ENCODE results near the gene PKN1. TPM values are rescaled to one million over a fixed set of nuclear protein-coding genes. Genes with fewer than 3 reads are reported as not detected.
A peak's percentile ranks its signal among the peaks of the same experiment; 100 is the strongest.

Gene PKN1
- total and polyA plus RNA-seq, 7 experiments from 2014 or later: 47.2 to 211 (median 198) TPM

DNA sequence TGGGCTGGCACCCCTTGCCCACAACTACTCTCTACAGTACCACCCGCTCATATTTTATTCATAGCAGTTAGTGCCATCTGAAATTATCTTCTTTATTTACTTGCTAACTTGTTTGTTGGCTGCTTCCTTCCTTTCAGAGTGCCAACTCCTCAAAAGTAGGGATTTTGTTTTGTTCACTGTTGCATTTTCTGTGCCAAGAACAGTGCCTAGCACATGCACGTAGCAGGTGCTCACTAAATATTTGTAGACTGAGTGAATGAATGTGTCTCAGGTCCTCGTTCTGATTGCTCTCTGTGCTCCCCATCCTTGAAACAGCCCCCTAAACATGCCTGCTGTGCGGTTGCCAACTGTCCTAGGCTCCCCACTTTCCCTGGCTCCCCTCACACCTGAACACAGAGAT, 61.3 kb downstream of the PKN1 start:
- POLR2A ChIA-PET: interaction anchor here (4.0 to 34.0 kb wide), 2 partner anchors 11 to 37 kb away, joined by 58 to 1101 read pairs; partner anchors contain the start of genes DNAJB1 and TECR
- no peak overlapping the region for H3K4me3 ChIP-seq (ENCODE audit: low read length)
- H3K27ac Mint-ChIP-seq: peak overlapping the region; percentile 25 to 93 (median 82)
- peaks cover 12 to 14% of the 10 kb centered on the region in 2 donors for H3K4me1 ChIP-seq (ENCODE audit: control insufficient read depth in 2 of 2, insufficient read depth in 2 of 2, low read length in 2 of 2)
- H3K9me3 Mint-ChIP-seq: no peaks in the 10 kb centered on the region
- no peaks in the 10 kb centered on the region for H3K27me3 ChIP-seq (ENCODE audit: control insufficient read depth in 2 of 2, insufficient read depth in 2 of 2, low read length in 2 of 2)
- intact Hi-C loops (cut with micrococcal nuclease): no loop called here
- H3K4me1 Mint-ChIP-seq: peaks cover 5 to 35% (median 28%) of the 10 kb centered on the region in 7 donors
- peaks cover 0 to 16% (median 15%) of the 10 kb centered on the region in 5 donors for H3K36me3 Mint-ChIP-seq
- DNase-seq: no peak
- no peaks in the 10 kb centered on the region for H3K9me3 ChIP-seq (ENCODE audit: control insufficient read depth in 2 of 3, low read length in 3 of 3)
- H3K36me3 ChIP-seq (ENCODE audit: control insufficient read depth in 2 of 3, insufficient read depth in 3 of 3, low read length in 3 of 3): peaks cover 0 to 10% (median 0%) of the 10 kb centered on the region in 3 experiments
- CTCF ChIA-PET: interaction anchor here (3.2 kb wide), 1 partner anchor 13 kb away, joined by 16 read pairs; no protein-coding TSS in a partner anchor
- H3K27me3 Mint-ChIP-seq: no peaks in the 10 kb centered on the region
- H3K27ac ChIP-seq (ENCODE audit: low read depth, low read length): peak overlapping the region; percentile 53
- H3K4me3 Mint-ChIP-seq: peak overlapping the region; percentile 74 to 91 (median 88)
- no peak for ATAC-seq

DNA sequence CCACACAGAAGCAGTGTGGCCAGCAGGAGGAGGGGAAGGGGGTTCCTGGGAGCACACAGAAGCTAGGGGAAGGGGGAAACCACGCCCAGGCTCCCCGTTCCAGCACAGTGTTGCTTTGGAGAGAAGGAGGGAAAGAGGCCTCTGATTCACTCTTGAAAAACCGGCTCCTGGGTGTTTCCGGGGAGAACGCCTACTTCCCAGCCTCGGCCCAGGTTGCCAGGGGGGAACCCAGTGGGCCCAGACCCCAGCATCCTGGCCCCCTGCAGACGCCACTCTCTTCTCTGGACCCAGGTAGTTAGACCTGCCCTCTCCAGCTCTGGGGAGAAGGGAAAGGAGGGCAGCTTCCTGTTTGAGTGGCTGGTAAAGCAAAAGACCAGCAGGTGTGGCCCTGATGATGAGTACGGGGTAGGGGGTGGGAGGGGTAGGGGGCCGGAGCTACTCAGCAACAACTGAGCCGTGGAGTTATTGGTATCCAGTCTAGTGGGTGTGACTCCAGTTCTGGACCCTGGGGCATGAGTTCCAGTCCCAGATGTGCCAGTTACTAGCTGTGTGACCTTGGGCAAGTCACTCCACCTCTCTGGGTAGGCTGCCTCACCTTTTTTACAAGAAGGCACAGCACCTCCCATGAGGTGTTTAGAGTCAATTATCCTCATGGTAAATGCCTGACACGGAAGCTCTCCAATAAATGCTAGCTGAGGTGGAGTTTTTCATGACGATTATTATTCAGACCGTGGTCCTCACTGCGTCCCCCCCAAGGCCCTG, 62.0 kb downstream of the PKN1 start:
- ATAC-seq: no peak
- Mint-ChIP-seq H3K9me3 (no peaks in the 10 kb centered on the region), H3K4me3 (peak overlapping the region; percentile 74 to 91 (median 88)), H3K4me1 (peaks cover 5 to 35% (median 28%) of the 10 kb centered on the region in 7 donors), H3K27me3 (no peaks in the 10 kb centered on the region), H3K36me3 (peaks cover 0 to 12% (median 10%) of the 10 kb centered on the region in 5 donors), H3K27ac (peak overlapping the region; percentile 76 to 93 (median 84))
- peak overlapping the region; percentile 60 for H3K4me3 ChIP-seq (ENCODE audit: low read length)
- peaks cover 12 to 14% of the 10 kb centered on the region in 2 donors for H3K4me1 ChIP-seq (ENCODE audit: control insufficient read depth in 2 of 2, insufficient read depth in 2 of 2, low read length in 2 of 2)
- CTCF ChIA-PET: interaction anchor here (0.5 to 3.2 kb wide), 6 partner anchors 8 to 382 kb away, joined by 3 to 16 read pairs (median 4); no protein-coding TSS in a partner anchor
- H3K9me3 ChIP-seq (ENCODE audit: control insufficient read depth in 2 of 3, low read length in 3 of 3): no peaks in the 10 kb centered on the region
- POLR2A ChIA-PET: interaction anchor here (0.6 to 34.0 kb wide), 13 partner anchors 11 to 194 kb away, joined by 3 to 1101 read pairs (median 3); partner anchors contain the start of genes ADGRE5, DNAJB1 and TECR
- peaks cover 0 to 5% (median 0%) of the 10 kb centered on the region in 3 experiments for H3K36me3 ChIP-seq (ENCODE audit: control insufficient read depth in 2 of 3, insufficient read depth in 3 of 3, low read length in 3 of 3)
- peak overlapping the region; percentile 80 for H3K27ac ChIP-seq (ENCODE audit: low read depth, low read length)
- intact Hi-C loops (cut with micrococcal nuclease): no loop called here
- DNase-seq: no peak
- H3K27me3 ChIP-seq (ENCODE audit: control insufficient read depth in 2 of 2, insufficient read depth in 2 of 2, low read length in 2 of 2): no peaks in the 10 kb centered on the region

DNA sequence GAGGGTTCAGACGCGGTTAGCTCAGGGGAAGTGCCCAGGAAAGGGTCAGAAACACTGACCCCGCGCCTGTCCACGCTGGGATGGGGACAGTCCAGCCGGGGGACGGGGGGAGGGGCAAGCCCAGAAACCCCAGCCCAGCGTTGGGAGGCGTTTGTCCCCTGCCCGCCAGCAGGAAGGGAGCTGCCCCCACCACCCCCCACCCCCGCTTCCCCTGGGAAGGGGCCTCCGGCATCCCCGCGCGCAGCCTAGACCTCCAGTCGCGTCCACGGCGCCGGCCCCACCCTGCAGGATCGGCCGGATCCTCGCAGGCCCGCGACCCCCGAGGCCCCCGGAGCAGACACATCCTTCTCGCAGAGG, 62.5 kb downstream of the PKN1 start:
- CTCF ChIA-PET: interaction anchor here (0.5 to 3.2 kb wide), 7 partner anchors 8 to 383 kb away, joined by 3 to 16 read pairs (median 5); no protein-coding TSS in a partner anchor

DNA sequence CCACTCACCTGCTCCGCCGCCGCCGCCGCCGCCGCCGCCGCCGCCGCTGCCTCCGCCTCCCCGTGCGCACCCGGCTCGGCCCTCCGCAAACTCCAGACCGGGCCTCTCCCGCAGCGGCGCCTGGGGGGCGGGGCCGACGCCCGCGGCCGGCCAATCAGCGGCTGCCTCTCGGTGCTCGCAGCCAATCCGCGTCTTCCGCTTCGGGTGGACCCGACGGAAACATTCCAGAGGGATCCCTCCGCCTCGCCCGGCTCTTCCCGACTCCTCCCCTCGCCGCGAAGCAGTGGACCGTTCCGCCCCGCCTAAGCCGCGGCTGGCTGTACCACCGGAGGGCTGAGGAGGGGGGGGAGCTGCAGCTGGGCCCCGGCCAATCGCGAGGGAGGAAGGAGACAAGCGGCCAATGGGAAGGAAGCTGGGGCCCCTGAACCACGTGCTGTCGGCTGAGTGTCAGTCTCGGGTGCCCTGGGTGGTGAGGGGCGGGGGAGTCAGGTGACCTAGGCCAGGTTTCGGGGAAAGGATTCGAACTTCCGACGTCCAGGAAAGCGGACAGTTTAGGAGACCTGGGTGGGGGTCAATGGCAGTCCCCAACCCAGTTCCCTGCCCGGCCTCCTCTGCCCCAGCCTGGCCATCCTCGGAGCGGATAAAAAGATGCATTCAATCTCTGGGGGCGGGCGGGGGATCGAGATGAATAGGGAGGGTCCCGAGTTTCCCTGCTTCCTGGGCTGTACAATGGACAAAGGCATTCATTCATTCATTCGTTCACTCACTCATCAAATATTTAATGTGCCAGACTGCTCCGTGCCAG, 63.1 kb downstream of the PKN1 start, which contains the start of gene GIPC1:
Gene GIPC1 (minus strand): TSS at position 99 of the 805 bp plus-strand sequence. CDS start 13,151 bp downstream, outside the sequence.
- Mint-ChIP-seq H3K4me1 (peaks cover 5 to 35% (median 28%) of the 10 kb centered on the region in 7 donors), H3K4me3 (peak within 1 kb of the TSS; percentile 74 to 91 (median 88)), H3K27me3 (no peaks in the 10 kb centered on the region), H3K9me3 (no peaks in the 10 kb centered on the region), H3K36me3 (peaks cover 0 to 12% (median 9%) of the 10 kb centered on the region in 5 donors), H3K27ac (peak within 1 kb of the TSS; percentile 79 to 93 (median 87))
- intact Hi-C loops (cut with micrococcal nuclease): loop anchor here (1.0 kb wide), 2 partner anchors 9 to 22 kb away; partner anchors contain the start of gene DNAJB1 (in 2 of the 2)
- H3K9me3 ChIP-seq (ENCODE audit: control insufficient read depth in 2 of 3, low read length in 3 of 3): no peaks in the 10 kb centered on the region
- H3K27ac ChIP-seq (ENCODE audit: low read depth, low read length): peak within 1 kb of the TSS; percentile 80
- ChIA-PET CTCF (interaction anchor here (0.5 to 3.2 kb wide), 8 partner anchors 7 to 383 kb away, joined by 3 to 16 read pairs (median 4); no protein-coding TSS in a partner anchor), POLR2A (interaction anchor here (1.0 to 34.0 kb wide), 10 partner anchors 10 to 415 kb away, joined by 3 to 1101 read pairs (median 5); partner anchors contain the start of genes DNAJB1 and TECR)
- H3K36me3 ChIP-seq (ENCODE audit: control insufficient read depth in 2 of 3, insufficient read depth in 3 of 3, low read length in 3 of 3): peaks cover 0 to 4% (median 0%) of the 10 kb centered on the region in 3 experiments
- ATAC-seq: peak; percentile 94
- peaks cover 12 to 14% of the 10 kb centered on the region in 2 donors for H3K4me1 ChIP-seq (ENCODE audit: control insufficient read depth in 2 of 2, insufficient read depth in 2 of 2, low read length in 2 of 2)
- peak; percentile 80 to 92 (median 86) for DNase-seq
- H3K4me3 ChIP-seq (ENCODE audit: low read length): peak within 1 kb of the TSS; percentile 74
- no peaks in the 10 kb centered on the region for H3K27me3 ChIP-seq (ENCODE audit: control insufficient read depth in 2 of 2, insufficient read depth in 2 of 2, low read length in 2 of 2)

More for the DNA sequence above, 62.5 kb downstream of the PKN1 start:
- Histone ChIP-seq H3K4me1 (ENCODE audit: control insufficient read depth in 2 of 2, insufficient read depth in 2 of 2, low read length in 2 of 2) (peaks cover 12 to 14% of the 10 kb centered on the region in 2 donors), H3K9me3 (ENCODE audit: control insufficient read depth in 2 of 3, low read length in 3 of 3) (no peaks in the 10 kb centered on the region), H3K27ac (ENCODE audit: low read depth, low read length) (peak overlapping the region; percentile 80), H3K36me3 (ENCODE audit: control insufficient read depth in 2 of 3, insufficient read depth in 3 of 3, low read length in 3 of 3) (peaks cover 0 to 4% (median 0%) of the 10 kb centered on the region in 3 experiments), H3K4me3 (ENCODE audit: low read length) (peak overlapping the region; percentile 60), H3K27me3 (ENCODE audit: control insufficient read depth in 2 of 2, insufficient read depth in 2 of 2, low read length in 2 of 2) (no peaks in the 10 kb centered on the region)
- intact Hi-C loops (cut with micrococcal nuclease): loop anchor here (1.0 kb wide), 2 partner anchors 10 to 23 kb away; partner anchors contain the start of gene DNAJB1 (in 2 of the 2)
- ATAC-seq: no peak
- Mint-ChIP-seq H3K9me3 (no peaks in the 10 kb centered on the region), H3K4me1 (peaks cover 5 to 35% (median 28%) of the 10 kb centered on the region in 7 donors), H3K36me3 (peaks cover 0 to 12% (median 10%) of the 10 kb centered on the region in 5 donors), H3K27me3 (no peaks in the 10 kb centered on the region), H3K27ac (peak overlapping the region; percentile 76 to 93 (median 84)), H3K4me3 (peak overlapping the region; percentile 74 to 91 (median 88))
- POLR2A ChIA-PET: interaction anchor here (0.6 to 34.0 kb wide), 14 partner anchors 10 to 415 kb away, joined by 3 to 1101 read pairs (median 3); partner anchors contain the start of genes ADGRE5, DNAJB1 and TECR
- DNase-seq: no peak

DNA sequence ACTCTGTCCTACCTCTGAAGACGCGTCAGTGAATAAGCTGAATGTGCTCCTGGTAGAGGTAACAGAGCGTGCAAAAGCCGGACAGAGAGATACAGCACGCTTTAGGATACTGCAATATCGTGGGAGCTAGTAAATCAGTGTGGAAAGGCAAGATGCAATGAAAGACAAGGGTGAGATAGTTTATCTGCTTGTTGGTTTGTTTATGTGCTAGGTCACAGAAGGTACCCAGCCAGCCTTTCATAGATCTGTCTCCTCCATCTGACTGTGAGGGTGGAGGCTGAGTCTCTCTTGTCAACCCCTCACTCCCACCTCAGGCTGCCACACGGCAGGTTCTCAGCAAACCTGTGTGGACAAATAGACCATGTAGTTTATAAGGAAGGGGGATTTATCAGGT, 63.7 kb downstream of the PKN1 start:
- Mint-ChIP-seq H3K36me3 (peaks cover 0 to 8% (median 4%) of the 10 kb centered on the region in 5 donors), H3K4me3 (peak overlapping the region; percentile 67 to 90 (median 84)), H3K27ac (peak overlapping the region; percentile 28 to 92 (median 80)), H3K4me1 (peaks cover 5 to 35% (median 28%) of the 10 kb centered on the region in 7 donors), H3K27me3 (no peaks in the 10 kb centered on the region), H3K9me3 (no peaks in the 10 kb centered on the region)
- POLR2A ChIA-PET: interaction anchor here (1.1 to 34.0 kb wide), 8 partner anchors 9 to 416 kb away, joined by 3 to 1101 read pairs (median 6); partner anchors contain the start of genes DNAJB1 and TECR
- CTCF ChIA-PET: interaction anchor here (0.6 to 3.2 kb wide), 6 partner anchors 8 to 75 kb away, joined by 3 to 16 read pairs (median 4); partner anchors contain the start of gene NDUFB7
- peak overlapping the region; percentile 74 for H3K4me3 ChIP-seq (ENCODE audit: low read length)
- H3K36me3 ChIP-seq (ENCODE audit: control insufficient read depth in 2 of 3, insufficient read depth in 3 of 3, low read length in 3 of 3): no peaks in the 10 kb centered on the region
- no peaks in the 10 kb centered on the region for H3K9me3 ChIP-seq (ENCODE audit: control insufficient read depth in 2 of 3, low read length in 3 of 3)
- H3K27ac ChIP-seq (ENCODE audit: low read depth, low read length): no peak overlapping the region
- intact Hi-C loops (cut with micrococcal nuclease): loop anchor here (1.0 kb wide), 2 partner anchors 8 to 21 kb away; partner anchors contain the start of gene DNAJB1 (in 2 of the 2)
- ATAC-seq: no peak
- no peaks in the 10 kb centered on the region for H3K27me3 ChIP-seq (ENCODE audit: control insufficient read depth in 2 of 2, insufficient read depth in 2 of 2, low read length in 2 of 2)
- no peak for DNase-seq
- peaks cover 12 to 14% of the 10 kb centered on the region in 2 donors for H3K4me1 ChIP-seq (ENCODE audit: control insufficient read depth in 2 of 2, insufficient read depth in 2 of 2, low read length in 2 of 2)
